Measurements from ENCODE around the gene ADAMTSL5. TPM values are rescaled to one million over a fixed set of nuclear protein-coding genes. Genes with fewer than 3 reads are reported as not detected.

The ADAMTSL5 gene
- total RNA-seq, 1 experiment from 2014 or later, result 11.1 TPM

GRCh38 chr19:1511318-1512317, 1.2 kb downstream of the ADAMTSL5 start:
- intact Hi-C loops (cut with micrococcal nuclease), result loop anchor here (2.0 to 5.0 kb wide), 2 partner anchors 47 to 234 kb away; partner anchors contain the start of gene FAM174C
- H3K36me3 Mint-ChIP-seq (ENCODE audit: insufficient read depth, unreplicated experiment), result peaks cover 4% of the 10 kb centered on the region
- CTCF ChIA-PET, result interaction anchor here (0.6 kb wide), 1 partner anchor 1058 kb away, joined by 3 read pairs; no protein-coding TSS in a partner anchor
- no peak for TF ChIP-seq CTCF (IDR thresholded peaks at IDR 0.05; ENCODE audit: unreplicated experiment)
- no peak for DNase-seq (ENCODE audit: unreplicated experiment)
- no peaks in the 10 kb centered on the region for H3K9me3 Mint-ChIP-seq (ENCODE audit: unreplicated experiment)
- H3K27ac Mint-ChIP-seq (ENCODE audit: low read depth, unreplicated experiment), result no peak overlapping the region
- BruUV-seq (replicated peaks), result no TSS peak
- POLR2A ChIA-PET, result interaction anchor here (0.6 to 0.7 kb wide), 2 partner anchors 93 to 976 kb away, joined by 4 read pairs; no protein-coding TSS in a partner anchor
- no peaks in the 10 kb centered on the region for H3K27me3 Mint-ChIP-seq (ENCODE audit: insufficient read depth, unreplicated experiment)
- H3K4me3 Mint-ChIP-seq (ENCODE audit: unreplicated experiment), result peak overlapping the region; percentile 75
- H3K4me1 Mint-ChIP-seq (ENCODE audit: insufficient read depth, unreplicated experiment), result peaks cover 9% of the 10 kb centered on the region

- no TSS peak for BruUV-seq (replicated peaks)
- ChIA-PET CTCF (no interaction called here), POLR2A (no interaction called here)
- no peak overlapping the region for H3K4me3 Mint-ChIP-seq (ENCODE audit: unreplicated experiment)
- H3K36me3 Mint-ChIP-seq (ENCODE audit: insufficient read depth, unreplicated experiment), result peaks cover 11% of the 10 kb centered on the region
- no peak for DNase-seq (ENCODE audit: unreplicated experiment)
- intact Hi-C loops (cut with micrococcal nuclease), result loop anchor here (5.0 kb wide), 1 partner anchor 234 kb away; the partner anchor contains the start of gene FAM174C
- H3K27me3 Mint-ChIP-seq (ENCODE audit: insufficient read depth, unreplicated experiment), result no peaks in the 10 kb centered on the region
- H3K4me1 Mint-ChIP-seq (ENCODE audit: insufficient read depth, unreplicated experiment), result peaks cover 9% of the 10 kb centered on the region
- TF ChIP-seq CTCF (IDR thresholded peaks at IDR 0.05; ENCODE audit: unreplicated experiment), result no peak
- no peak overlapping the region for H3K27ac Mint-ChIP-seq (ENCODE audit: low read depth, unreplicated experiment)
- no peaks in the 10 kb centered on the region for H3K9me3 Mint-ChIP-seq (ENCODE audit: unreplicated experiment)
These were observed 2.0 kb downstream of the ADAMTSL5 start for GRCh38 chr19:1510807-1511206.

GRCh38 chr19:1510442-1510806, 2.4 kb downstream of the ADAMTSL5 start:
- no peak for DNase-seq (ENCODE audit: unreplicated experiment)
- Mint-ChIP-seq H3K27me3 (ENCODE audit: insufficient read depth, unreplicated experiment) (no peaks in the 10 kb centered on the region), H3K27ac (ENCODE audit: low read depth, unreplicated experiment) (peak overlapping the region; percentile 7), H3K4me1 (ENCODE audit: insufficient read depth, unreplicated experiment) (peaks cover 9% of the 10 kb centered on the region), H3K4me3 (ENCODE audit: unreplicated experiment) (no peak overlapping the region), H3K9me3 (ENCODE audit: unreplicated experiment) (no peaks in the 10 kb centered on the region), H3K36me3 (ENCODE audit: insufficient read depth, unreplicated experiment) (peaks cover 11% of the 10 kb centered on the region)
- intact Hi-C loops (cut with micrococcal nuclease), result loop anchor here (5.0 kb wide), 1 partner anchor 233 kb away; the partner anchor contains the start of gene FAM174C
- ChIA-PET POLR2A (no interaction called here), CTCF (no interaction called here)
- BruUV-seq (replicated peaks), result no TSS peak
- no peak for TF ChIP-seq CTCF (IDR thresholded peaks at IDR 0.05; ENCODE audit: unreplicated experiment)

Data from MCF 10A (cell line).